ENCODE results near the gene ZNF423.

Gene ZNF423

DNA sequence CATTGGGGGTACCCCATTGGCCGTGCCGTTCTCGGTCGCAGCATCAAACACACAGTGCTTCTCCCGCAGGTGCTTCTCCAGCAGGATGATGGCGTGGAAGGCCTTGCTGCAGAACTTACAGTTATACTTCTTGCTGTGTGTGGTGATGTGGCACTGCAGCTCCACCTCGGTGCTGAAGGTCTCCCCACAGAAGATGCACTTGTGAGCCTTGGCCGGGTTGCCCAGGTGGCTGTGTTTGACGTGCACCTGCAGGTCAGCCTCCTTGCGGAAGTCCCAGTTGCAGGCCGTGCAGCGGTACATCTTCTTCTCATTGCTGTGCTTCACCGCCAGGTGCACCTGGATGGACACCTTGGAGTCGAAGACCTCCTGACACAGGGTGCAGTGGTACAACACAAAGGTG, 219.3 kb downstream of the ZNF423 start:
- DNase-seq: no peak

GRCh38 chr16:49635591-49636581, 220.0 kb downstream of the ZNF423 start:
- no peak for DNase-seq

GRCh38 chr16:49635009-49635350, 220.9 kb downstream of the ZNF423 start:
- no peak for DNase-seq

DNA sequence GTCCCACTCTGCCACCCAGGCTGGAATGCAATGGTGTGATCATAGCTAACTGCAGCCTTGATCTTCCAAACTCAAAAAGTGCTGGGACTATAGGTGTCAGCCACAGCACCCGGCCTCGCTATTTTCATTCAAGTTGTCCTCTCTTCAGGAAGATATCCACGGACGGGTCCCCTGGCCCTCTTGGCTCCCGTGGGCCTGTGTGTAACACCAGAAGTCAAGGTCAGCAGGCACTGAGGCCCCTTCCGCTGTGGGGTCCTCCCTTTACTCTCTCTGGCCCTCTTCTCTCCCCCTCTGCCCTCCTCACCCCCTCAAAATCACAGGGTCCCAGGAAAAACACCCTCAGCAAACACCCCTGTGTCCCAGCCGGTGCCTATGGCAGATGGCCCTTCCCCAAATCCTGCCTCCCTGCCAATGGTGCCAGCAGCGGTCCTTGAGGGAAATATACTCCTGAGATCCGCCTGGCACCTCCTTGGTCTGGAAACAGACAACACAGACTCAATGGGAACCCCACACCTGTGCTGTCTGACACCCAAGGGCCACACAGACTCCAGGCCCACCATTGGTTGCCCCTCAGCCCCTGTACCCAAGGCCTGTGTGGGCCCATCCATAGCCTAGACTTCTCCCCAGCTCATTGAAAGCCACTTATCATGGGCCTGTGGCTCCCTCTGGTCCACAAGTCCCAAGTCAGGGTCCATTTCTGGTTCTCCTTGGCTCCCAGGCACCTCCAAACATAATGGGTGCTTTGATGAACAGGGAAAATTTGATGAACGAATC, 221.5 kb downstream of the ZNF423 start:
- no peak for DNase-seq

- no peak for DNase-seq
These were observed 223.1 kb downstream of the ZNF423 start for GRCh38 chr16:49632795-49633184.

GRCh38 chr16:49632086-49632794, 223.7 kb downstream of the ZNF423 start:
- no peak for DNase-seq

GRCh38 chr16:49631187-49632041, 224.5 kb downstream of the ZNF423 start:
- peak; percentile 22 for DNase-seq

DNA sequence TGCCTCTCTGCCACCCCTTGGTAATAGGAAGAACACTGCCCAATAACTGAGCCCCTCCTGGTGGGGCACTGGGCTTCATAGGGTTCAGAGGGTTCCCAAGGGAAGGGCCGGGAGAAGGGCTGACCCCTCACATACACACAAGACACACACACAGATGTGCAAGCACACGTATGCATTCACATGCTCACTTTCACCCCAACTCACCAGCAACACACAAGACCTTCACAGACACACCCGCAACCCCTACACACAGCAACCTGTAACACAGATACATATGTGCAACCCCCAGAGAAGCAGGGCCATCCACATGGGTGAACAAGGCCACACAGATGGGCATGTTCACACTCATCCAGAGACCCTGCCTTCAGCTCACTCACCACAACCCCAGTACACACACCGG, 225.1 kb downstream of the ZNF423 start:
- no peak for DNase-seq

GRCh38 chr16:49629851-49630250, 226.1 kb downstream of the ZNF423 start:
- no peak for DNase-seq

GRCh38 chr16:49628148-49628547, 227.8 kb downstream of the ZNF423 start:
- DNase-seq: no peak

DNA sequence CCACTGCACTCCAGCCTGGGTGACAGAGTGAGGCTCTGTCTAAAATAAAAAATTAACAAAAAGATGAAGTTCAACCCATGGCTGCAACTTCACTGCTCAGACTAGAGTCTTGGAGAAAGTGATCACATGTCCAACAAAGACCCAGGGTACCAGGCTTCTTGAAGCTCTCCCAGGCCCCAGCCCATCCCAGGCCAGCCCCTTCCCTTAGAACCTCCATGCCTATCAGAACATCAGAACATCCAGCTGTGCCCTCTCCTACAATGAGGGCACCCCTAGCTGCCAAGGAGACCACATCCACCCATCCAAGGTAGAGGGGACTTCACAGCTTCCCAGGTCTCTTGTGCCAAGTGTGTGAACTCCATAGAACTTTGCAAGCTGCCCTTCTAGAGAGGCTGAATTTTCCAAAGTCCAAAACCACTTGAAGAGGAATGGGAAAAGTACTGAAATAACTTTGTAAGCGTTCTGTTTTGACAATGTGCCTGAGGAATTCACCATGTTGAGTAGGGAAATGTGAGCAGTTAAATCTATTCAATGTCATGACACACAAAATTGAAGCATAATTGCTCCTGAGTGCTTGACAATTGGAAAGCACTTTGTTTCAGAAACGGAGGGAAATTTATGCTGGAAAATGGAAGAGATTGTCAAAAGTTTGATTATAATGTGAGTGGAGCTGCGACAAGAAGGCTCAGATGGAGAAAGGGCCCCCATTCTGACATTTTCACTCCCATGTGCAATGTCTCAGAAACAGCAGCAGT, 230.4 kb downstream of the ZNF423 start:
- no peak for DNase-seq

DNA sequence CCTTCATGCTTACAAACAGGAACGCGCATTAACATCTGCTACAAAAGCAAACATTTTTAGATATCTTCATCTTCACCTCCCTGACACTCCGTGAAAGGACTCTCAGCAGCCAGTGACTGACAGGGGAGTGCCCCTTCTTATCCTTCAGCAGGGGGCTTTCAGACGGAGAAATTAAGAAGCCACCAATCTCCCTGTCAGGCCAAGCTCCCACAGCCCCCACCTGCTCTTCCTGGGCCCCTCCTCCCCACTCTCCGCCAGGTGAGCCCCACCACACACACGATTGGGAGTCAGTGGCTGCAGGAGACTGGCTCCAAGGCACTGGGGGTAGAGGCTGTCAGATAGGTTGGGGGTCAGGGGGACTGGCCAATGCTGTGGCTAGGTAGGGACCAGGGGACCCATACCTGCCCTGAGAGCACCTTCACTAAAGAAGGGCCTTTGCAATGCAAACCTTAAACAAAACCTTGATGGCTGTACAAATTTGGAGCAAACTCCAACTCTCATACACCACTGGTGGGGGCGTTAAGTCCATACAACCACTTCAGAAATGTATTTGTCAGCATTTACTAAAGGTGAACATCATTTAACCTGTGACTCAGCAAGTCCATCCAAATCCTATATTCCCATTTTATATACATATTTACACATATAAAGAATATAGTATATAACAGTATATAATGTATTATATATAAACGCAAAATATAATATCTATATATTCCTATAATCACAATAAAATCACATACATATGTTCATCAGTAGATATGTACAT, 232.2 kb downstream of the ZNF423 start:
- DNase-seq: no peak

GRCh38 chr16:49622421-49623402, 233.2 kb downstream of the ZNF423 start:
- no peak for DNase-seq

DNA sequence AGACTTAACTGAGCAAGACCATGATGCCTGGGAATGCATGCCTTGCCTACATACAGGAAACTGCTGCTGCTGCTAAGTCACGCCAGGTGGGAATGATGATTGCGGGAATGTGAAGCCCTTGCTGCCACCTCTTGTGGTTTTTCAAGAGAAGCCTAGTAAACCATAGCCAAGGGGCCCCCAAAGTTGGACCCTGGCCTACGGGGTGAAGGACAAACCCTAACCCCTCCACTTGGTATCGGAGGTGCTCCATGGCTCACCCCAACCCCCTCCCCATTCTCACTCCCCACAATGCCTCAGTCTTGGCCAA, 233.9 kb downstream of the ZNF423 start:
- no peak for DNase-seq

- peak; percentile 43 for DNase-seq
These were observed 234.4 kb downstream of the ZNF423 start for GRCh38 chr16:49621241-49622083.

- peak; percentile 16 for DNase-seq
These were observed 235.1 kb downstream of the ZNF423 start for GRCh38 chr16:49620869-49621240.

DNA sequence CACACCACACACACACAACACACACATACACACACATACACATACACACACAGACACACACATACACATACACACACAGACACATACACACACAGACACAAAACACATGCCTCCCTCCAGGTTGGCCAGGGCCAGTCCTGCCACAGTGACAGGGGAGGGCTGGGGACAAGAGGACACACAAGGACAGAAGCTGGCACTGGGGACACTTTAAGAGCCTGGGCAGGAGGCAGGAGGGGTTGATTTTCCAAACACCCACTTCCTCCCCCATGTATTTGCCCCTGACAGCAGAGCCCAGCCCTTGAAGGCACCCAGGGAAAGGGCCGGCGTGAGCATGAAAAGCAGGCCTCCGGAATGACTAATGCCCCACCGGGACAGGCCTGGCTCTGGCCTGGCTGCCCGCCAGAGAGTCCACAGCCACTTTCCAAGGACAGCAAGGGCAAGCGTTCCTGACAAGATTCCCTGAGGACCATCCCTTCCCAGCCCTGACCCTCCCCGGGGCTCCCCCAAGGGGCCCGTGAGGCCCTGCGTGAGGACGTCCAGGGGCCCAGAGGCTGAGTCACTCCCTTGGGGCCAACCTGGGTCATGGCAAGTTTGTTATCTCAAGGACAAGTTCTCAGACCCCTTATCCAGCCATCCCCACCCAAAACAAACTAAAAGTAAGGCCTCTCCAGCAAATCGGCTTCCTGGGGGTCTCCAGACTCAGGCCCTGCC, 235.6 kb downstream of the ZNF423 start:
- peak; percentile 82 for DNase-seq

DNA sequence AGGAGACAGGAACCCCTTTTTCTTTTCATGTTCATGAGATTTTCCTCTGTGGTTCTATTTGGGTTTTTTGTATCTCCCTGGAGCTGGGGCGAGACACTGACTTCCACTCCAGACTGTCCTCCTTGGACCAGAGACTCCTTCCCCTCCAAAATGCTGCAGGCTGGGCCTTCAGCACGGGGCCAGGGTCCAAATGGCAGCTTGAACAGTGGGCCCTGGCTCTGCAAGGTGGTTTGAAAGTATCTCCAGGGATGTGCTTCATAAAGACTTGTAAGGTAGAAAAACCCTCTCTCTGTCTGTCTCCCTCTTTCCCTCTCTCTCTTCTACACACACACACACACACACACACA, 236.1 kb downstream of the ZNF423 start:
- DNase-seq: no peak
